HepG2 (cell line): ENCODE results near the gene S100A12.

ENCODE experiments used
- EZH2 ChIP-seq: conservative IDR thresholded peaks from 2 replicates; pipeline ENCODE4 v1.6.1; 2012; ENCODE audit warnings: mild to moderate bottlenecking, low read depth, low read length, moderate library complexity
- FOXK2 ChIP-seq: fragments of 450-650 bp; IDR thresholded peaks from 2 replicates; pipeline ENCODE4 v1.6.1; 2016
- JUNB ChIP-seq: sonication (generic); formaldehyde crosslinking; IDR thresholded peaks from 2 replicates; pipeline ENCODE4 v1.8.0; 2022; ENCODE audit warnings: missing genetic modification reagents, mild to moderate bottlenecking, borderline replicate concordance
- MXI1 ChIP-seq: IDR thresholded peaks from 3 replicates; pipeline ENCODE4 v1.6.1; 2012; ENCODE audit warnings: low read depth, low read length, inconsistent platforms, borderline replicate concordance
- MYC ChIP-seq: sonication (generic); formaldehyde crosslinking; IDR thresholded peaks from 2 replicates; pipeline ENCODE4 v1.9.0; 2021; ENCODE audit warnings: missing genetic modification reagents, borderline replicate concordance
- POLR2AphosphoS5 ChIP-seq: IDR thresholded peaks from 2 replicates; pipeline ENCODE4 v1.6.1; 2012; ENCODE audit warnings: low read depth, low read length
- RFX1 ChIP-seq: fragments of 450-650 bp; IDR thresholded peaks from 2 replicates; pipeline ENCODE4 v1.6.1; 2017
- SIX4 ChIP-seq: sonication (generic); formaldehyde crosslinking; IDR thresholded peaks from 2 replicates; pipeline ENCODE4 v1.4.0; 2020; ENCODE audit warnings: missing genetic modification reagents
- SMAD3 ChIP-seq: sonication (generic); formaldehyde crosslinking; IDR thresholded peaks from 2 replicates; pipeline ENCODE4 v1.4.0; 2020; ENCODE audit warnings: missing genetic modification reagents
- TAF1 ChIP-seq: sonication (generic); formaldehyde crosslinking; IDR thresholded peaks from 2 replicates; pipeline ENCODE4 v1.4.0; 2020; ENCODE audit warnings: missing genetic modification reagents
- ZKSCAN8 ChIP-seq: IDR thresholded peaks from 2 replicates; pipeline ENCODE4 v1.6.1; 2016; ENCODE audit warnings: borderline replicate concordance, missing genetic modification reagents, missing compliant biosample characterization
- ZNF747 ChIP-seq: sonication (generic); formaldehyde crosslinking; IDR thresholded peaks from 2 replicates; pipeline ENCODE4 v1.8.1; 2023; ENCODE audit warnings: missing genetic modification reagents, mild to moderate bottlenecking, borderline replicate concordance
- ZNF780A ChIP-seq: sonication (generic); formaldehyde crosslinking; IDR thresholded peaks from 2 replicates; pipeline ENCODE4 v1.8.0; 2022; ENCODE audit warnings: mild to moderate bottlenecking, missing genetic modification reagents, moderate library complexity
- TF ChIP-seq, protein P1 (sequence below): sonication (generic); formaldehyde crosslinking; IDR thresholded peaks from 2 replicates; pipeline ENCODE4 v1.5.0; 2020; ENCODE audit warnings: mild to moderate bottlenecking, missing genetic modification reagents, moderate library complexity

DNA sequence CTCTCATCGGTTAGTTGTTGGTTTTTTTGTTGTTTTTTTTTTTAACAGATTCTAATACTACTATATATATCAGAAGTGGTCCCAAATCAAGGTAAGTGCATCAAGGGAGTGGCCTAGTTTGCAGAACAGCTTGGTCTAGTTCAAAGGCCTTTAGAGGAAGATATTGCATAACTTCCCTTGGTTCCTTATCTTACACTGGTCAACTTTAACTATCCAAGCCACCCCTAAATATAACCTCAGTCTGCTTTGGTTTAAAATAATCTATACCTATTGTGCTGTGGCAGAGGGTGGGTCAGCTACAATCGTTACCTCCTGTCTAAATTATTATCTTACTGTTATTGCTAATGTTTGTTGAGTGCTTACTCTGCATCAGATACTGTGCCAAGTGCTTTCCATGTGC lies 6.9 kb downstream of the S100A12 start:
- TF ChIP-seq, protein P1, sequence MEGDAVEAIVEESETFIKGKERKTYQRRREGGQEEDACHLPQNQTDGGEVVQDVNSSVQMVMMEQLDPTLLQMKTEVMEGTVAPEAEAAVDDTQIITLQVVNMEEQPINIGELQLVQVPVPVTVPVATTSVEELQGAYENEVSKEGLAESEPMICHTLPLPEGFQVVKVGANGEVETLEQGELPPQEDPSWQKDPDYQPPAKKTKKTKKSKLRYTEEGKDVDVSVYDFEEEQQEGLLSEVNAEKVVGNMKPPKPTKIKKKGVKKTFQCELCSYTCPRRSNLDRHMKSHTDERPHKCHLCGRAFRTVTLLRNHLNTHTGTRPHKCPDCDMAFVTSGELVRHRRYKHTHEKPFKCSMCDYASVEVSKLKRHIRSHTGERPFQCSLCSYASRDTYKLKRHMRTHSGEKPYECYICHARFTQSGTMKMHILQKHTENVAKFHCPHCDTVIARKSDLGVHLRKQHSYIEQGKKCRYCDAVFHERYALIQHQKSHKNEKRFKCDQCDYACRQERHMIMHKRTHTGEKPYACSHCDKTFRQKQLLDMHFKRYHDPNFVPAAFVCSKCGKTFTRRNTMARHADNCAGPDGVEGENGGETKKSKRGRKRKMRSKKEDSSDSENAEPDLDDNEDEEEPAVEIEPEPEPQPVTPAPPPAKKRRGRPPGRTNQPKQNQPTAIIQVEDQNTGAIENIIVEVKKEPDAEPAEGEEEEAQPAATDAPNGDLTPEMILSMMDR (CRISPR knock-in tag) = no peak
- no peak for TF ChIP-seq TAF1
- TF ChIP-seq POLR2AphosphoS5 = no peak
- no peak for TF ChIP-seq MXI1
- no peak for TF ChIP-seq EZH2
- no peak for TF ChIP-seq FOXK2
- no peak for TF ChIP-seq SIX4
- TF ChIP-seq ZKSCAN8 (CRISPR knock-in tag) = no peak
- TF ChIP-seq RFX1 = no peak
- TF ChIP-seq JUNB (CRISPR knock-in tag) = no peak
- no peak for TF ChIP-seq ZNF747 (CRISPR knock-in tag)
- TF ChIP-seq ZNF780A (CRISPR knock-in tag) = no peak
- no peak for TF ChIP-seq MYC
- no peak for TF ChIP-seq SMAD3 (CRISPR knock-in tag)
